ENCODE data around the gene APLNR. TPM values are rescaled to one million over a fixed set of nuclear protein-coding genes. Genes with fewer than 3 reads are reported as not detected.

The APLNR gene
- total and polyA plus RNA-seq, 2 of the 8 experiments (the other 6 are each of a cell fraction or from before 2014, with no cell fraction given), result 0.80 TPM; not detected in 1

DNA sequence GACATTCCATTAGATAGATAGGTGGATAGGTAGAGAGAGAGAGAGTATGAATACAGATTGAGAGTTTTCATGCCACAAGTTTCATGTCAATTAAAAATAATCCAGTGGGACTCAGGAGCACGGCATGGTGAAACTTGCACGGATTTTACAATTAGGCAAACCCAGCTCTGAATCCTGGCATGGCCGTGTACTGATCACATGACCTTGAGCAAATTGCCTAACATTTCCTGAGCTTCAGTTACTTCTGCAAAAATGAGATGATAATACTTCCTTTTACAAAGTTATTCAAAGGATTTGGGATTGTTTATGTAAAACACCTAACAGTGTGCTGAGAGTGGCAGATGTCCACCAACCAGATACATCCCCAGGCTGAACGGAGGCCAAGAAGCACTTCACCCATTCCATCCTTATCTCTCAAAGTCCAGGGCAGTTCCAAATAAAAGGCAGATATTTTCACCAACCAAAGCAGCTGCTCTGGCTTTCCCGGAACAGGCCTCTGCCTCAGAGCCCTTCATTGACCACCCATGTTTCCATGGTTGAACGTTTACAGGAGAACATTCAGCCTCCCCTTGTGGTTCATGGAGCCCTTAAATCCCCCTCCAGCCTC, 17.9 kb downstream of the APLNR start:
- H3K4me1 ChIP-seq (replicated peaks in 1 of 4; ENCODE audit: control insufficient read depth in 3 of 4, insufficient read depth in 4 of 4, low read length in 3 of 4), result peaks cover 0 to 4% (median 2%) of the 10 kb centered on the region in 4 experiments; a peak in 3 of 7 replicates
- H3K9me3 ChIP-seq (ENCODE audit: insufficient read depth in 2 of 2, low read depth in 1 of 2, low read length in 1 of 2), result no peaks in the 10 kb centered on the region
- H3K4me2 ChIP-seq (ENCODE audit: insufficient read depth in 1 of 2, low read depth in 2 of 2, low read length in 2 of 2), result no peak overlapping the region
- H2AK5ac ChIP-seq (ENCODE audit: low read depth, low read length), result no peak overlapping the region
- H3K27me3 ChIP-seq (replicated peaks in 1 of 4; ENCODE audit: control insufficient read depth in 3 of 4, extremely low read depth in 1 of 4, insufficient read depth in 3 of 4, low read length in 3 of 4), result no peaks in the 10 kb centered on the region
- ChIA-PET POLR2A (ENCODE audit: partially characterized antibody) (interaction anchor here (1.0 kb wide), 1 partner anchor 36 kb away, joined by 3 read pairs; no protein-coding TSS in a partner anchor), CTCF (ENCODE audit: partially characterized antibody) (interaction anchor here (2.6 kb wide), 1 partner anchor 103 kb away, joined by 5 read pairs; no protein-coding TSS in a partner anchor)
- no peaks in the 10 kb centered on the region for H3K79me2 ChIP-seq (ENCODE audit: control insufficient read depth in 1 of 2, insufficient read depth in 2 of 2, low read length in 2 of 2)
- H2BK12ac ChIP-seq (ENCODE audit: low read depth, low read length), result no peak overlapping the region
- no peaks in the 10 kb centered on the region for H3K36me3 ChIP-seq (ENCODE audit: control insufficient read depth in 2 of 4, insufficient read depth in 4 of 4, low read length in 3 of 4)
- H2BK5ac ChIP-seq (ENCODE audit: low read depth, low read length), result no peak overlapping the region
- H2AFZ ChIP-seq (ENCODE audit: low read length), result no peak overlapping the region
- H4K91ac ChIP-seq (replicated peaks; ENCODE audit: insufficient read length, low read length), result no peak overlapping the region
- no peak overlapping the region for H3K4me3 ChIP-seq (ENCODE audit: extremely low read depth in 1 of 4, insufficient read depth in 2 of 4, low read depth in 3 of 4, low read length in 4 of 4)
- H2BK20ac ChIP-seq (ENCODE audit: low read length), result no peak overlapping the region; the same call in 1 of the 2 replicates
- H3K4ac ChIP-seq (replicated peaks; ENCODE audit: insufficient read length, low read depth, low read length), result no peak overlapping the region
- H2BK15ac ChIP-seq (ENCODE audit: low read length), result no peak overlapping the region
- H3K56ac ChIP-seq (replicated peaks; ENCODE audit: insufficient read length, low read depth, low read length), result no peak overlapping the region
- no peak overlapping the region for H3K14ac ChIP-seq (ENCODE audit: insufficient read length)
- 86% methylated on average over 6 of the region's 6 CpGs; no CpG with 5 or more reads in 1 of the 2 experiments for WGBS, 2 experiments (ENCODE audit: extremely low coverage in 1 of 2, insufficient coverage in 1 of 2, insufficient read length in 1 of 2, insufficient replicate concordance in 2 of 2, low coverage in 1 of 2, low lambda C conversion rate in 2 of 2, missing lambda C conversion rate in 1 of 2)
- H4K5ac ChIP-seq (ENCODE audit: insufficient read length, low read depth, low read length), result no peak overlapping the region
- H4K8ac ChIP-seq (ENCODE audit: extremely low read depth, insufficient read depth, low read length), result no peak overlapping the region
- DNase-seq (ENCODE audit: low read depth in 1 of 2, low spot score in 2 of 2), result no peak
- no peak for FAIRE-seq
- no peaks in the 10 kb centered on the region for H3K23me2 ChIP-seq (ENCODE audit: low read depth, low read length)
- no peaks in the 10 kb centered on the region for H4K20me1 ChIP-seq (replicated peaks in 1 of 2; ENCODE audit: control insufficient read depth in 1 of 2, insufficient read depth in 2 of 2, low read length in 2 of 2)
- no peak overlapping the region for H3K23ac ChIP-seq (ENCODE audit: insufficient read length)
- no peak overlapping the region for H3K27ac ChIP-seq (ENCODE audit: low read depth, low read length)
- no peak overlapping the region for H3K18ac ChIP-seq (ENCODE audit: extremely low read depth, low read length)
- no peaks in the 10 kb centered on the region for H3K79me1 ChIP-seq (ENCODE audit: low read depth, low read length)
- H3K9ac ChIP-seq (replicated peaks in 1 of 4; ENCODE audit: extremely low read depth in 1 of 4, low read depth in 3 of 4, low read length in 3 of 4), result no peak overlapping the region
- no peak overlapping the region for H2BK120ac ChIP-seq (replicated peaks; ENCODE audit: low read depth, low read length)
- TF ChIP-seq GABPA (IDR thresholded peaks at IDR 0.05; ENCODE audit: borderline replicate concordance, insufficient read depth, low read length), result no peak
- TF ChIP-seq TAF7 (optimal IDR thresholded peaks at IDR 0.05; ENCODE audit: borderline replicate concordance, low read depth, low read length), result no peak
- TF ChIP-seq CHD2 (IDR thresholded peaks at IDR 0.05; ENCODE audit: low read length), result no peak
- no peak for TF ChIP-seq JUND (IDR thresholded peaks at IDR 0.05; ENCODE audit: low read length)
